NCI-H128 (cell line): ENCODE data around the gene RNASE12.
"Not testable (repeated sequence)": the region's sequence is repeated elsewhere in the genome, so short reads cannot be mapped to it uniquely, and the experiment has no call there.

Experiments used
- DNase-seq: peaks from one replicate; lab custom pipeline; 2025; ENCODE audit not compliant: unreplicated experiment; lab: John Stamatoyannopoulos, UW

The RNASE12 gene

DNA sequence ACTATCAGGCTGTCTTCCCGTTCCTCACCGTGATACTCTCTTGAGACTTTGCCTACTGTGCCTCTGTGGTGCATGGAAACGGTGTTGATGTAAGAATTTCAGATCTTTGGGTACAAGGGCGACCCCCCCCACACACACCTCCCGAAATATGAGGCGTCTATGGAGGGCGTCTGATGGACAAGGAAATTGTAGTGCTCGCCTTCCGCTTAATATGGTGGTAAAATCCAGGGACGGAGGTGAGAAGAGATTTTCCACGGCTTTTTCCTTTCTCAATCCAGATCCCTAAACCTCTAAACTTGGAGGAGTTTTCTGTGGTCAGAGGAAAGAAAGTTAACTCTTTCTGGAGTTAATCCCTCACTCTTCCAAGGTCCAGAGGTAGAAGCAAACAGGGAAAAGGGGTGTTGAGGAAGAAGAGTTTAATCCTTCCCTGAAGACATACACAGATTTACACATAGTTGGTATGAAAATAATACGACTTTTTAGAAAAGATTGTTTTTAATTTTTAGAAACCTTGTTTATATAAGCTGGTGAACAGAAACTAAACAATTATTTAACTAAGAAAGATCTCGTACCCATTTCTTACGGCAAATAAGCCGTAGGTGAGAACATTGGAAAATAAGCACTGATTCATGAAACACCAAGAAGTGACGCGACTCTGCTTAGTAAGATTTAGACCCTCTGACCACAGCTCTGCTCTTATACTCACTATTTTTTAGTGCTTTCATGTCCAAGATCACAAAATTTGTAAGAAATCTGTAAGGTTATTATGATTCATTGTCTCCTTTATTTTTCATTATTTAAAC lies 23.1 kb upstream of the RNASE12 start:
- no peak for DNase-seq

DNA sequence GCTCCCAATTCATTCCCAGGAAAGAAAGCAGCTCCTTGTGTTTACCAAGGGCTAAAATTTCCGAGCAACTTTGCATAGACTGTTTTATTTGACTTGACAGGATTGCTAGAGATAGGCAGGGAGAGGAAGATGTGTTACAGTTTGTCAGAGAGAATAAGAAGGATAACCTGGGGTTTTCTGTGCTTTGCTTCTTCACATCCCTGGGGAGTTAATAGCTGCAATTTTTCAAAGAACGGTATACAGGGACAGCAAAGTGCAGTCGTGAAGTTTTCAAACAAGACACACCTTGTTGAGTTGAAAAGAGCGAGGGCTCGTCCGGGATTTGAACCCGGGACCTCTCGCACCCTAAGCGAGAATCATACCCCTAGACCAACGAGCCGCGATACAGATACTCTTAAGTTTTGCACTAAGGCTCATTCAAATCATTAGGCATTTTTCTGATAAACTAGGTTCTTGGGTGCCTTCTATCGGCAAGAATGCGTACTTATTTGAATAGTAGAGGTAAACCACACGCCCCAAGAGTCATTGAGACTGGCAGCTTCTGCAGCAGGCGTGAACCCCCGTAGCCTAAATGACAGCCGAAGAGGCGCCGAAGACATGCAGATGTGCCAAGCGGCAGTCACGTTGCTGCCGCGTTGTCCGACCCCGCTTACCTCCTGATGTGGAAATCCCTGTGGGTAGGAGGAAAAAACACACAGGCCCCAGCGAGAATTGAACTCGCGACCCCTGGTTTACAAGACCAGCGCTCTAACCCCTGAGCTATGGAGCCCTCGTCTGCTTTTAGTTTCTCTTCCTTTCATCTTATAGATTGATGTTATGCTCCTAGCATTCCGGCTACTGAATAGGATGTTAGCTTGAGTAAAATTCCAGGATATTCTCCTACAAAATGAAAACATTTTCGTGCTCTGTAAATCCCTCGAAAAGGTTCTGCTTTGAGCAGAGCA lies 22.2 kb upstream of the RNASE12 start:
- no peak for DNase-seq

- no peak for DNase-seq
These were observed 21.2 kb upstream of the RNASE12 start for GRCh38 chr14:20612403-20612802.

DNA sequence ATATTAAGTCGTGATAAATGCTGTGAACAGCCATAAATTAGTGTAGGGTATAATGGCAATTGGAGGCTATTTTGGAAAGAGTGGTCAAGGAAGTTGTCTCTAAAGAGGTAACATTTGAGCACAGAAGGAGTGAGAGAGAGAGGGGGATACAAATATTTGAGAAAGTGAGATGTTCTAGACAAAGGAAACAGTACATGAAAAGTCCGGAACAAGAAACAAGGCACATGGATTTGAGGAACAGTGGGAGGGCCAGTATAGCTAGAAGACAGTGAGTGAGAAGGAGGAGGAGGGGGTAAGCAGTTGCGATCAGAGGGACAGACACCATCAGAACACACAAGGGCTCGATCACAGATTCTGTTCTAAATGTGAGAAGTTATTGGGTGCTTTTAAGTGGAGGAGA lies 20.1 kb upstream of the RNASE12 start:
- DNase-seq, result no peak

DNA sequence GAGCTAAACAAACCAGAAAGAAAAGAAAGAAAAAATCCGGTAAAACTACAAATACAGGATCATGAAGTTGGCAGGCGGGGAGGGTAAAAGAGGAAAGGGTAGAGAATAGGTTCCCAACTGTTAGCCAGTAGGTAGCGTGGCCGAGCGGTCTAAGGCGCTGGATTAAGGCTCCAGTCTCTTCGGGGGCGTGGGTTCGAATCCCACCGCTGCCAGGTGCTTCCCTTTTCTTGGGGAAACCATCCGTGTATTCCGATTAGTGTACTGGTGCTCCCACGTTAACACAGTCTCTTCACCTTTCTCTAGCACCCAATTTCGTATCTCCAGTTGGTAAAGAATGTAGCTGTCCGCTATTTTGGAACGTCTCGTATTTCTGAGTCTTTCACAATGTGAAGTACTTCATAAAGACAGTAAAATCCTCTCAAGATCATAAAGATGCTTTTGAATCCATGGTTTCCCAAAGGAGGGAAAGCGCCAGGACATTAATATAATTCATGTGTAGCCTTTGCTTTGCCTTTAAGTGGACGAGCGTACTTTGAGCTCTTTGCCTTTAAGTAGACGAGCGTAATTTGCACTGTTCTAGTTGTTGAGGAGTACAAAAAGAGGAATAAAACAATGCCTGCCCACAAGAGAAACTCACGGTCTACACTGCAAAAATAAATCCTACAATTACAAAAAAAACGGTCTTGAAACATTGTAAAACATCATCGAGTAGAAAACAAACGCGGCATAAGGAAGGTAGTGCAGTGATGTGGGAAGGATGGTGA lies 19.0 kb upstream of the RNASE12 start:
- DNase-seq, result no peak

DNA sequence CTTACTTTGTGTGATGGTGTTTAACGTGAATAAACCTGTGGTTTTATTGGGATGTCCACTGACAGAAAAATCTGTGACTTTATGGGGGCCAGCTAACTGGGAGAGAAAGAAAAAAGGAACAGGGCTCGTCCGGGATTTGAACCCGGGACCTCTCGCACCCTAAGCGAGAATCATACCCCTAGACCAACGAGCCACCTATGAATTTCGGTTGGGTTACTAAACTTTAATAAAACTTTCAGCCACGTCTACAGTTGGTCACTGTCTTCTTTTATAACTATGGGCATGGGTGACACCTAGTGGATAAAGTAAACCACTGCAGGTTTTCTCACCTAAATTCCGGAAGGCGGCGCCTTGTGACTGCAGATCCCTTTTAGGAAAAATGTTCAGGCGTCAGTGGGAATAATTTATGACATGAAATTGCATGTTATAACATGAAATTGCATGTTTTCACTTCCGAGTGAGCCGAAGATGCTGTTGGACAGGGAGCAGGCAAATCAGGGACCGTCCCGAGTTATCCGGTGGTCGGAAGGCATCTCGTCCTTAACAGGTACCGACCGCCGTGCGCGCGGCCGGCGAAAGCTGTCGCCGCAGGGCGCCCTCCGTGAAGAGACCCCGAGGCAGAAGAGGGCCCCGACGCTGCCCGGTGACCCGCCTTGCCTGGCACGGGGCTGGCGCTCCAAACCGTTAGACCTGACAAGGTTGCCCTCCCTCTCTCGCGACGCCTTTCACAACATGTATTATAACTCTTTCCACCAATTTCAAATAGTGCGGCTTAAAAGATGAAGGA lies 18.2 kb upstream of the RNASE12 start:
- DNase-seq, result peak; percentile 46

- DNase-seq, result no peak
These were observed 17.4 kb upstream of the RNASE12 start for GRCh38 chr14:20608383-20609110.

DNA sequence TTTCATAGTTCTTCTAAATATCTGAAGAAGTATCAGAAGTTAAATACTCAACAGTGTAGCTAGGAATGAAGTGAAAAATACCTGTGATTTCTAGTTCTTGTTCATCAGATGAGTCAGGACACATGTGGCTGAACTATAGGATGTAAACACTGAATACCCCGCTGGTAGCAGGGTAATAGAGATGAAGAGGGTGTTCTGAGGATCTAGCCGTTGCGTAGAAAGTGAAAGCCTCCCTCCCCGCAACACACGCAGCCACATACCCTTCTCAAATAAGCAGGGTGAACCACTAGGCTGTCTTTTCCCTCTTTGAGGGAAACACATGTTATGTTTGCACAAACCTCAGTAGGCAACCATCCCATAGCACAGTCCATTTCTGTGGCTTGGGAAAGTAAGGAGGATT lies 16.4 kb upstream of the RNASE12 start:
- no peak for DNase-seq

DNA sequence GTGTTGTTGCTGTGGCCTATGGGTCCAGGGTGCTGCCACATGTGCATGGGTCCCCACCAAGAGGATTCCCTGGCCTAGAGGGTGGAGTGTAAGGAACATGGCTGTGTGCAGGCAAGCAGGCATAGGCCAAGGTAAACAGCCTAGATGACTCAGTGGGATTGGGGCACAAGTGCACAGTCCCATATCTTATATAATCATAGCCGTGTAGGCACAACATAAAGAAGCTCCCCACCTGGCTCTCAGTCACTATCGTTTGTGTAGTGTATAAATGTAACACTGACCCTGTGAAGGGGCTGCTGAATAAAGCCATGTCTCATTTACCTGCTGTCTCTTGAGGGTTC lies 15.7 kb upstream of the RNASE12 start:
- DNase-seq, result no peak

DNA sequence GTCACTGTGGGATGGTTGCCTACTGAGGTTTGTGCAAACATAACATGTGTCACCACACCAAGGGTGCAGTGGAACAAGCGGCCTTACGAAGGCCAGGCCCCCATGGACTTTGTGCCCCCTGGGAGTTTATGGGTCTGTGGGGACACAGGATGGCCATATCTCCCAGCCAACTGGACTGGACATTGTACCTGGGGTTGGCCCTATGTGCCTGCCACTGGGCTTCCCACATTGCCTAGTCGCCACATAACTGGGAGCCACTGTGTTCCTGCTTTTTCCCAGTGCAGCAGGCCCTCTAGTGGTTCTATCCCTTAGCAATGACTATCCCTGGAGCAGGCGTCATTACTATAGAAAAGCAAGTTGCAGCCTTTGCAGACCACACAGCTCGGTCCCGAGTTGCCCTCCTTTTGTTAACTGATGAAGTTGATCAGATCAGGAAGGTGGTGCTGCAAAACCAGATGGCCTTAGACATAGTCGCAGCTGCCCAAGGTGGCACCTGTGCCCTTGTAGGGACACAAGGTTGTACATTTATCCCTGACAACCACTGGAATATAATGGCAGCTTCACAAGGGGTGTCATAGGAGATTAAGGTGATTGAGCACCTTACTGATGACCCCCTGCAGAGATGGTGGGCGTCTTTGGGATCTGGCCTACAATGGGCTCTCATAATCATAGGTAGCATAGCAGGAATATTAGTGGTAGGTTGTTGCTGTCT lies 15.2 kb upstream of the RNASE12 start:
- no peak for DNase-seq

DNA sequence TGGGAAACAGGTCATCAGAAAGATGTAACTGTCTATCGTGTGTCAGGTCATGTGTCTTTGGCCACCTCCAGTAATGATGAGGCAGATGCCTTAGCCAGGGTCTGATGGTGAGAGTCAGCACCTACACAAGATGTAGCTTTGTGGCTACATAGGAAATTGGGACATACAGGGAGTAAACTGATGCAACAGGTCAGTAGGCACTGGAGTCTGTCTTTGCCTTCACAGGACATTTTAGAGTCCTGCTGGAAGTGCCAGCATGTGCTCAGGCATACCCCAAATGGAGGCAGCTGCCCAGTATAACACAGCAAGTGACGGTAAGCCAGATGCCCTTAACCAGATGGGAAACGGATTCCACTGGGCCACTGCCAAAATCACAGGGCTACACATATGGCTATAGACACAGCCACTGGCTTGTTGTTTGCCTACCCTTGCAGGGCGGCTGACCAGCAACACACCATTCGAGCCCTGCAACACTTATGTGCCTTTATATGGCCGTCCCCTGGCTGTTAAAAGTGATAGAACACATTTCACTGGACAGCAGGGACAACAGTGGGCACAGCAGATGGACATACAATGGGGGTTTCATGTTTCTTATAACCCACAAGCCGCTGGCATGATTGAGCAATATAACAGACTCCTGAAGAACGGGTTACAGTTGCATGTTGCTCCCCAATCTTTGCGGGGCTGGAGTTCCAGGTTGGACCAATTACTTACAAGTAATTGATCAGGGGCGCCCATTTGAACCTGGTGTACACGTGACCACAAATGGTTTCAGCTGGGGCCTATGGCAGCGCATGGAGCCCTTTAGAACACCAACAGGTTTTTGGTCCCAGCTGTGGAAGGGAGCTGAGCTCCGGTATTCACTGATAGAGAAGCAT lies 12.9 kb upstream of the RNASE12 start:
- no peak for DNase-seq

GRCh38 chr14:20602583-20602982 lies 11.4 kb upstream of the RNASE12 start:
- no peak for DNase-seq

- no peak for DNase-seq
These were observed 10.3 kb upstream of the RNASE12 start for GRCh38 chr14:20601522-20601921.

- DNase-seq, result no peak
These were observed 5.9 kb upstream of the RNASE12 start for GRCh38 chr14:20597108-20597507.

- not testable (repeated sequence) for DNase-seq
These were observed 4.5 kb upstream of the RNASE12 start for GRCh38 chr14:20595726-20596125.

GRCh38 chr14:20592574-20592973 lies 1.4 kb upstream of the RNASE12 start:
- no peak for DNase-seq

DNA sequence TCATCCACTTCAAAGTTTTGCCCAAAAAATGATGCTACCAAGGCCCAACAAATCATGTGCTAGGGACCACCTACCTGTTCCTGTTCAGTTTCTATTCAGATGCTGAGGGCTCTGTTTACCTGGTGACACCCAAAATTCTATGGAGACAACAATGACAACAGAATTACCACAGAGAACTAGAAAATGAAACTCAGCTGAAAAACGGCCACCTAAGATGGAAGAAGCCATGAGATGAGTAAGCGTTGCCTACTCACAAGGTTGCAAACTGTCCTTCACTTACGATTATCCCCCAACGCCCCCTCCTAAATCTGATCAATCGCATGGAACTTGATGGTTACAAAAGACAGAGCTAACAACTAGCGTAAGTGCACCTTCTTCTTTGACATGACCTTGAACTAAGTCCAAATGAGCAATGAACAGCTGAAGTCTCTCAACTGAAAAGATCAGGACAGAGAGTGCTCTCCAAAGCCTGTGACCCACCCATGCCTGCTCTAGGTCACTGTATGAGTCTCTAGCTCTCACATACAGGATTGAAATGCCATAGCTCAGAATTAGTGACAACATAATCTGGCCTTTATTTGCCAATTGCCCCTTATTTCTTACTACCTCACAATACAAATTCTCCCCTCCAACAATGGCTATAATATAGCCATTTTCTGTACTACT lies 3.6 kb downstream of the RNASE12 start, which contains the start of gene RNASE11:
TSS of gene RNASE11 (minus strand) at position 513 of the 666 bp plus-strand sequence.
- no peak for DNase-seq

GRCh38 chr14:20583908-20584307 lies 7.3 kb downstream of the RNASE12 start:
- no peak for DNase-seq
